GM23248 (cell line): Measurements from ENCODE around the gene BBLN. TPM values are rescaled to one million over a fixed set of nuclear protein-coding genes. Genes with fewer than 3 reads are reported as not detected.

ENCODE experiments used
- DNase-seq: peaks from one replicate; pipeline ENCODE4 v3.0.0-alpha.2; 2015
- H2AFZ ChIP-seq: fragments of 200-600 bp; sonication (generic); 2 replicates; pipeline ENCODE4 v1.6.1; 2016; ENCODE audit warnings: antibody characterized with exemption
- H3F3A ChIP-seq: fragments of 200-600 bp; sonication (generic); 2 replicates; pipeline ENCODE4 v1.6.1; 2016; ENCODE audit warnings: mild to moderate bottlenecking, antibody characterized with exemption, mixed run types; ENCODE audit not compliant: insufficient read depth
- H3K27ac ChIP-seq: fragments of 200-600 bp; sonication (generic); 2 replicates; pipeline ENCODE4 v1.5.1; 2016; ENCODE audit warnings: mild to moderate bottlenecking
- H3K27me3 ChIP-seq: fragments of 200-600 bp; sonication (generic); replicated peaks from 2 replicates; pipeline ENCODE4 v1.6.1; 2016; ENCODE audit warnings: mild to moderate bottlenecking; ENCODE audit not compliant: insufficient read depth
- H3K36me3 ChIP-seq: fragments of 200-600 bp; sonication (generic); 2 replicates; pipeline ENCODE4 v1.6.1; 2016; ENCODE audit warnings: low read depth, mild to moderate bottlenecking
- H3K4me1 ChIP-seq: fragments of 200-600 bp; sonication (generic); 2 replicates; pipeline ENCODE4 v1.6.1; 2016; ENCODE audit warnings: mild to moderate bottlenecking; ENCODE audit not compliant: insufficient read depth
- H3K4me2 ChIP-seq: fragments of 200-600 bp; sonication (generic); one replicate; pipeline ENCODE4 v1.6.1; 2016; ENCODE audit warnings: mild to moderate bottlenecking; ENCODE audit not compliant: unreplicated experiment
- H3K4me3 ChIP-seq: fragments of 200-600 bp; sonication (generic); 2 replicates; pipeline ENCODE4 v1.5.1; 2016; ENCODE audit warnings: mild to moderate bottlenecking
- H3K79me2 ChIP-seq: fragments of 200-600 bp; sonication (generic); 2 replicates; pipeline ENCODE4 v1.6.1; 2016; ENCODE audit warnings: mild to moderate bottlenecking; ENCODE audit not compliant: insufficient read depth
- H3K9ac ChIP-seq: fragments of 200-600 bp; sonication (generic); 2 replicates; pipeline ENCODE4 v1.6.1; 2016; ENCODE audit warnings: mild to moderate bottlenecking
- H3K9me2 ChIP-seq: fragments of 200-600 bp; sonication (generic); 2 replicates; pipeline ENCODE4 v1.6.1; 2016; ENCODE audit warnings: mixed run types, mild to moderate bottlenecking, moderate library complexity; ENCODE audit not compliant: insufficient read depth
- H3K9me3 ChIP-seq: fragments of 200-600 bp; sonication (generic); one replicate; pipeline ENCODE4 v1.6.1; 2017; ENCODE audit warnings: low read depth
- H4K20me1 ChIP-seq: fragments of 200-600 bp; sonication (generic); 2 replicates; pipeline ENCODE4 v1.6.0; 2016; ENCODE audit not compliant: insufficient read depth
- EZH2 ChIP-seq: fragments of 200-600 bp; sonication (generic); IDR thresholded peaks from 2 replicates; pipeline ENCODE4 v1.6.1; 2018; ENCODE audit warnings: antibody characterized with exemption, mild to moderate bottlenecking; ENCODE audit not compliant: insufficient read depth, poor library complexity, severe bottlenecking
- EZH2phosphoT487 ChIP-seq: fragments of 200-600 bp; sonication (generic); IDR thresholded peaks from 2 replicates; pipeline ENCODE4 v1.6.1; 2018; ENCODE audit warnings: antibody characterized with exemption, moderate library complexity, mild to moderate bottlenecking, low read depth; ENCODE audit not compliant: insufficient read depth
- WGBS, 2 experiments: methylation state at CpG; one replicate each; pipeline ENCODE4 v1.1.6; 2015 to 2017; ENCODE audit warnings: low lambda C conversion rate in 2 of 2, low coverage in 1 of 2; ENCODE audit errors: missing lambda C conversion rate in 2 of 2; 5-methylcytosine and 5-hydroxymethylcytosine counted together
- in situ Hi-C: fragments of 300-500 bp; cut with MboI; formaldehyde crosslinking; loops from 2 replicates; pipeline ENCODE4 v1.15.0; 2020
- polyA plus RNA-seq: library from polyadenylated mRNA; unstranded; fragments of >200 nt; fragmentation: Nextera tagmentation; extraction: Ambion mirVana; gene quantifications from 2 replicates; pipeline ENCODE4 v1.2.1, GENCODE V29; 2016
- total RNA-seq: library from RNA; depleted of rRNA; stranded (reverse); fragments of >200 nt; shearing (Covaris generic); gene quantifications from 2 replicates; pipeline ENCODE4 v1.2.3, GENCODE V29; 2014

Gene BBLN
- total and polyA plus RNA-seq, 2 experiments from 2014 or later = 137 to 315 TPM

- Histone ChIP-seq H3F3A (no peaks in the 10 kb centered on the region), H3K9ac (no peak overlapping the region), H3K36me3 (no peaks in the 10 kb centered on the region), H3K4me3 (no peak overlapping the region), H2AFZ (no peak overlapping the region), H3K79me2 (no peaks in the 10 kb centered on the region), H3K4me2 (no peak overlapping the region), H3K4me1 (0 out of 2 replicates have a peak, but pooled peaks cover 3% of the 10 kb centered on the region), H3K27me3 (no peaks in the 10 kb centered on the region), H3K9me2 (no peaks in the 10 kb centered on the region), H3K27ac (no peak overlapping the region), H3K9me3 (no peaks in the 10 kb centered on the region), H4K20me1 (no peaks in the 10 kb centered on the region)
- WGBS, 2 experiments = 88 to 90% methylated on average over 3 of the region's 3 CpGs
- TF ChIP-seq EZH2 = no peak
- no peak for TF ChIP-seq EZH2phosphoT487
- in situ Hi-C loops = no loop called here
- DNase-seq = no peak
Observed at GRCh38 chr9:128141604-128142003, 18.5 kb upstream of the BBLN start.

DNA sequence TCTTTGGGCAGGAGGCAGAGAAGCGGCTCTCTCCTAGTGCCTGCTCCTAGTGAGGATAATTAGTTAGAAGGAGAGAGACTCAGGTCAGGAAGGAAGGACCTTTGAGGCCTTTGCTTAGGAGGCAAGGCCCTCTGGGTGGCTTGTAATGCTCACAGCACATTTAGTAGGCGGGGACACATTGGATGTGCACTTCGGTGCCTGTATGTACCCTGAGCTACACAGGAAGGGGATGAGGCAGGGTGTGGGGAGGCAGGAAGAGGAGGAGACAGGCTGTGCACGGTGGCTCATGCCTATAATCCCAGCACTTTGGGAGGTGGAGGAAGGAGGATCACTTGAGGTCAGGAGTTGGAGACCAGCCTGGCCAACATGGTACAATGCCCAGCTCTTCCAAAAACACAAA lies 18.0 kb upstream of the BBLN start:
- Histone ChIP-seq H3K79me2 (no peaks in the 10 kb centered on the region), H3F3A (no peaks in the 10 kb centered on the region), H3K27me3 (no peaks in the 10 kb centered on the region), H4K20me1 (no peaks in the 10 kb centered on the region), H2AFZ (no peak overlapping the region), H3K4me3 (no peak overlapping the region), H3K4me2 (no peak overlapping the region), H3K9me2 (no peaks in the 10 kb centered on the region), H3K4me1 (0 out of 2 replicates have a peak, but pooled peaks cover 3% of the 10 kb centered on the region), H3K36me3 (no peaks in the 10 kb centered on the region), H3K9me3 (no peaks in the 10 kb centered on the region), H3K27ac (no peak overlapping the region), H3K9ac (no peak overlapping the region)
- 54 to 61% methylated on average over 4 of the region's 4 CpGs for WGBS, 2 experiments
- no peak for DNase-seq
- TF ChIP-seq EZH2 = no peak
- TF ChIP-seq EZH2phosphoT487 = no peak
- in situ Hi-C loops = no loop called here

DNA sequence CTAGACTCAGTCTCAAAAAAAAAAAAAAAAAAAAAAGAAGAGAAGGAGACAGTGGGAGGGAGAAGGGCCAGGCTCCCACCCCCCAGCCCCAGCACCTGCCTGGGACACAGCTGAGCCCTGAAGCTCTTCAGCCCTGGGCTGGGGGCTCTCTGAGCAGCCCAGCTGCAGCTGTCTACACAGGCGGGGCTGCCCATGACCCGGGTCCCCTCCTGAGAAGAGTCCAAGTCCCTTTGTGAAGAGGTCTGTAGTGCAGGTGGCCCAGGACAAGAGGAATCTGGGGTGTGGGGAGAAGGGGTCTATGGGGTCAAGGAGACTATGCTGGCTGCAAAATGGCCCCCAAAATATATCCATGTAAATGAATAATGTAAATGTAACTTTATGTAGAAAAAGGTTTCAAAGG lies 17.5 kb upstream of the BBLN start:
- no peaks in the 10 kb centered on the region for H3K36me3 ChIP-seq
- 0 out of 2 replicates have a peak, but pooled peaks cover 3% of the 10 kb centered on the region for H3K4me1 ChIP-seq
- H3K4me2 ChIP-seq = no peak overlapping the region
- DNase-seq = no peak
- no peak for TF ChIP-seq EZH2phosphoT487
- TF ChIP-seq EZH2 = no peak
- no peak overlapping the region for H3K4me3 ChIP-seq
- H3K9me2 ChIP-seq = no peaks in the 10 kb centered on the region
- H3K27me3 ChIP-seq = no peaks in the 10 kb centered on the region
- no peaks in the 10 kb centered on the region for H3K79me2 ChIP-seq
- no peak overlapping the region for H3K27ac ChIP-seq
- no peak overlapping the region for H3K9ac ChIP-seq
- in situ Hi-C loops = no loop called here
- no peaks in the 10 kb centered on the region for H3K9me3 ChIP-seq
- no peaks in the 10 kb centered on the region for H4K20me1 ChIP-seq
- H2AFZ ChIP-seq = no peak overlapping the region
- no peaks in the 10 kb centered on the region for H3F3A ChIP-seq
- 43 to 46% methylated on average over 2 of the region's 2 CpGs for WGBS, 2 experiments

DNA sequence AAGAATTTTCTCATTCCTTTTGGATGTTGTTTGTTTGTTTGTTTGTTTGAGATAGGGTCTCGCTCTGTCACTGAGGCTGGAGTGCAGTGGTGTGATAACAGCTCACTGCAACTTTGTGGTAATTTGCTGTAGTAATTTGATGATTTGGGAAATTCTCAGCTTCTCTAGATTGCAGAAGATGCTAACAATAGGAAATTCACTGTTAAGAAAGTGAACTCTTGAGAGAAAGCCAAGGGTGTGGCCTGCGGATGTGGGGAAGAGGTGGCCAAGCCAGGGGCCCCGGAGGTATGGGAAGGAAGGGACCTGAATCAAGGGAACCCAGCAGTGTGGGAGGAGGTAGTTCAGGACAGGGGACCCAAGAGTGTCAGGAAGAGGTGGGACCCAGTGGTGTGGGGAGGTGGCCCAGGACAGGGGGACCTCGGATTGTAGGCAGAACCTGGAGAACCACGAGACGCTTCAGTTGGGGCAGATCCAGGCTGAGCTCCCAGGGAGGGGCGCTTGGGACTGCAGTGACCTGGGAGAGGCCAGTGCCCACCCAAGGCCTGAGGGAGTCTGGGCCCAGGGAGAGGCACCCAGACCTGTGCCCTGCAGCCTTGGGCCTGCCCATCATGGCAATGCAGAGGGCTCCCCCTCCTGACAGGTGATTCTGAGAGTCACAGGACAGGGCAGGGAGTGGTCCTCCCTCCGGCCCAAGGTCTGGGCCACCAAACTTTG lies 16.4 kb upstream of the BBLN start:
- no peaks in the 10 kb centered on the region for H3K27me3 ChIP-seq
- H3K9me3 ChIP-seq = no peaks in the 10 kb centered on the region
- whole genome bisulfite sequencing, 2 experiments = 62% methylated on average over 8 of the region's 8 CpGs
- H3K4me3 ChIP-seq = no peak overlapping the region
- TF ChIP-seq EZH2 = no peak
- TF ChIP-seq EZH2phosphoT487 = no peak
- no peak overlapping the region for H2AFZ ChIP-seq
- DNase-seq = peak; percentile 32
- in situ Hi-C loops = no loop called here
- no peaks in the 10 kb centered on the region for H3K9me2 ChIP-seq
- no peak overlapping the region for H3K9ac ChIP-seq
- no peaks in the 10 kb centered on the region for H3K36me3 ChIP-seq
- no peak overlapping the region for H3K27ac ChIP-seq
- H3K4me1 ChIP-seq = 0 out of 2 replicates have a peak, but pooled peaks cover 3% of the 10 kb centered on the region
- no peak overlapping the region for H3K4me2 ChIP-seq
- H3F3A ChIP-seq = no peaks in the 10 kb centered on the region
- H3K79me2 ChIP-seq = no peaks in the 10 kb centered on the region
- no peaks in the 10 kb centered on the region for H4K20me1 ChIP-seq
